ENCODE results near the gene RAD51. TPM values are rescaled to one million over a fixed set of nuclear protein-coding genes. Genes with fewer than 3 reads are reported as not detected.

RAD51 gene
- total and polyA plus RNA-seq, 9 of the 15 experiments (the other 6 are each of a cell fraction or from before 2014, with no cell fraction given) = 16.0 to 63.8 (median 34.6) TPM

- TF ChIP-seq CHD2 (IDR thresholded peaks at IDR 0.05; ENCODE audit: low read depth, low read length) = peak; percentile 42; the same call in 1 of the 2 replicates
- TF ChIP-seq HEY1 (CRISPR knock-in tag; IDR thresholded peaks at IDR 0.05; ENCODE audit: borderline replicate concordance) = no peak
- peak; percentile 67 for TF ChIP-seq SAP30 (IDR thresholded peaks at IDR 0.05; ENCODE audit: borderline replicate concordance, insufficient read depth, low read depth, low read length, poor library complexity, severe bottlenecking)
- no peak for TF ChIP-seq MXI1 (IDR thresholded peaks at IDR 0.05; ENCODE audit: low read depth, low read length)
- no peak for TF ChIP-seq NR0B1 (IDR thresholded peaks at IDR 0.05; ENCODE audit: partially characterized antibody)
- TF ChIP-seq DNMT1 (IDR thresholded peaks at IDR 0.05) = no peak
- TF ChIP-seq CGGBP1 (CRISPR knock-in tag; IDR thresholded peaks at IDR 0.05) = no peak
- TF ChIP-seq TOE1 (IDR thresholded peaks at IDR 0.05; ENCODE audit: borderline replicate concordance) = no peak; the same call in 1 of the 2 replicates
- TF ChIP-seq TOE1 (CRISPR knock-in tag; IDR thresholded peaks at IDR 0.05; ENCODE audit: borderline replicate concordance, low read depth) = 0 out of 2 replicates have a peak, but pooled peaks have one; percentile 58
- no peak for TF ChIP-seq CREB5 (CRISPR knock-in tag; IDR thresholded peaks at IDR 0.05)
- TF ChIP-seq HNRNPK (IDR thresholded peaks at IDR 0.05; ENCODE audit: low read depth, low read length, poor library complexity, severe bottlenecking) = no peak
- TF ChIP-seq TFAM (CRISPR knock-in tag; conservative IDR thresholded peaks at IDR 0.05) = no peak
- peak; percentile 62 for TF ChIP-seq PBX2 (CRISPR knock-in tag; IDR thresholded peaks at IDR 0.05; ENCODE audit: low read depth)
- no peak for TF ChIP-seq PBX2 (tag; conservative IDR thresholded peaks at IDR 0.05; ENCODE audit: low read depth)
- 0 out of 2 replicates have a peak, but pooled peaks have one; percentile 9 for TF ChIP-seq E2F3 (CRISPR knock-in tag; IDR thresholded peaks at IDR 0.05)
- no peak for TF ChIP-seq ZNF140 (CRISPR knock-in tag; IDR thresholded peaks at IDR 0.05)
- TF ChIP-seq E2F1 (CRISPR knock-in tag; IDR thresholded peaks at IDR 0.05) = no peak
- no peak for TF ChIP-seq RBM15 (IDR thresholded peaks at IDR 0.05; ENCODE audit: insufficient read depth, low read length)
- TF ChIP-seq ZNF76 (CRISPR knock-in tag; IDR thresholded peaks at IDR 0.05; ENCODE audit: borderline replicate concordance) = 0 out of 2 replicates have a peak, but pooled peaks have one; percentile 3
- peak; percentile 78 for TF ChIP-seq NFYB (IDR thresholded peaks at IDR 0.05; ENCODE audit: extremely low read depth, insufficient read length)
Observed at GRCh38 chr15:40763801-40764628, 69.0 kb downstream of the RAD51 start, which contains the start of gene GCHFR (continued).
